GM23248 (cell line): ENCODE data around the gene SLC25A24. TPM values are rescaled to one million over a fixed set of nuclear protein-coding genes. Genes with fewer than 3 reads are reported as not detected.
"Not testable (repeated sequence)": the region's sequence is repeated elsewhere in the genome, so short reads cannot be mapped to it uniquely, and the experiment has no call there.

Source experiments
- DNase-seq: peaks from one replicate; pipeline ENCODE4 v3.0.0-alpha.2; 2015
- H2AFZ ChIP-seq: fragments of 200-600 bp; sonication (generic); 2 replicates; pipeline ENCODE4 v1.6.1; 2016; ENCODE audit warnings: antibody characterized with exemption
- H3F3A ChIP-seq: fragments of 200-600 bp; sonication (generic); 2 replicates; pipeline ENCODE4 v1.6.1; 2016; ENCODE audit warnings: mild to moderate bottlenecking, antibody characterized with exemption, mixed run types; ENCODE audit not compliant: insufficient read depth
- H3K27ac ChIP-seq: fragments of 200-600 bp; sonication (generic); 2 replicates; pipeline ENCODE4 v1.5.1; 2016; ENCODE audit warnings: mild to moderate bottlenecking
- H3K27me3 ChIP-seq: fragments of 200-600 bp; sonication (generic); replicated peaks from 2 replicates; pipeline ENCODE4 v1.6.1; 2016; ENCODE audit warnings: mild to moderate bottlenecking; ENCODE audit not compliant: insufficient read depth
- H3K36me3 ChIP-seq: fragments of 200-600 bp; sonication (generic); 2 replicates; pipeline ENCODE4 v1.6.1; 2016; ENCODE audit warnings: low read depth, mild to moderate bottlenecking
- H3K4me1 ChIP-seq: fragments of 200-600 bp; sonication (generic); 2 replicates; pipeline ENCODE4 v1.6.1; 2016; ENCODE audit warnings: mild to moderate bottlenecking; ENCODE audit not compliant: insufficient read depth
- H3K4me2 ChIP-seq: fragments of 200-600 bp; sonication (generic); one replicate; pipeline ENCODE4 v1.6.1; 2016; ENCODE audit warnings: mild to moderate bottlenecking; ENCODE audit not compliant: unreplicated experiment
- H3K4me3 ChIP-seq: fragments of 200-600 bp; sonication (generic); 2 replicates; pipeline ENCODE4 v1.5.1; 2016; ENCODE audit warnings: mild to moderate bottlenecking
- H3K79me2 ChIP-seq: fragments of 200-600 bp; sonication (generic); 2 replicates; pipeline ENCODE4 v1.6.1; 2016; ENCODE audit warnings: mild to moderate bottlenecking; ENCODE audit not compliant: insufficient read depth
- H3K9ac ChIP-seq: fragments of 200-600 bp; sonication (generic); 2 replicates; pipeline ENCODE4 v1.6.1; 2016; ENCODE audit warnings: mild to moderate bottlenecking
- H3K9me2 ChIP-seq: fragments of 200-600 bp; sonication (generic); 2 replicates; pipeline ENCODE4 v1.6.1; 2016; ENCODE audit warnings: mixed run types, mild to moderate bottlenecking, moderate library complexity; ENCODE audit not compliant: insufficient read depth
- H3K9me3 ChIP-seq: fragments of 200-600 bp; sonication (generic); one replicate; pipeline ENCODE4 v1.6.1; 2017; ENCODE audit warnings: low read depth
- H4K20me1 ChIP-seq: fragments of 200-600 bp; sonication (generic); 2 replicates; pipeline ENCODE4 v1.6.0; 2016; ENCODE audit not compliant: insufficient read depth
- EZH2 ChIP-seq: fragments of 200-600 bp; sonication (generic); IDR thresholded peaks from 2 replicates; pipeline ENCODE4 v1.6.1; 2018; ENCODE audit warnings: antibody characterized with exemption, mild to moderate bottlenecking; ENCODE audit not compliant: insufficient read depth, poor library complexity, severe bottlenecking
- EZH2phosphoT487 ChIP-seq: fragments of 200-600 bp; sonication (generic); IDR thresholded peaks from 2 replicates; pipeline ENCODE4 v1.6.1; 2018; ENCODE audit warnings: antibody characterized with exemption, moderate library complexity, mild to moderate bottlenecking, low read depth; ENCODE audit not compliant: insufficient read depth
- WGBS, 2 experiments: methylation state at CpG; one replicate each; pipeline ENCODE4 v1.1.6; 2015 to 2017; ENCODE audit warnings: low lambda C conversion rate in 2 of 2, low coverage in 1 of 2; ENCODE audit errors: missing lambda C conversion rate in 2 of 2; 5-methylcytosine and 5-hydroxymethylcytosine counted together
- in situ Hi-C: fragments of 300-500 bp; cut with MboI; formaldehyde crosslinking; loops from 2 replicates; pipeline ENCODE4 v1.15.0; 2020
- polyA plus RNA-seq: library from polyadenylated mRNA; unstranded; fragments of >200 nt; fragmentation: Nextera tagmentation; extraction: Ambion mirVana; gene quantifications from 2 replicates; pipeline ENCODE4 v1.2.1, GENCODE V29; 2016
- total RNA-seq: library from RNA; depleted of rRNA; stranded (reverse); fragments of >200 nt; shearing (Covaris generic); gene quantifications from 2 replicates; pipeline ENCODE4 v1.2.3, GENCODE V29; 2014

The SLC25A24 gene
- total and polyA plus RNA-seq, 2 experiments from 2014 or later, result 40.2 to 47.7 TPM

- H3K4me1 ChIP-seq, result peaks cover 10% of the 10 kb centered on the region
- H3K4me3 ChIP-seq, result no peak overlapping the region
- no peak overlapping the region for H2AFZ ChIP-seq
- peaks cover 32% of the 10 kb centered on the region for H3F3A ChIP-seq
- peak; percentile 23 for DNase-seq
- H3K4me2 ChIP-seq, result no peak overlapping the region
- in situ Hi-C loops, result no loop called here
- no peak overlapping the region for H3K9ac ChIP-seq
- H3K36me3 ChIP-seq, result peaks cover 48% of the 10 kb centered on the region
- 88 to 91% methylated on average over 3 of the region's 3 CpGs for WGBS, 2 experiments
- H4K20me1 ChIP-seq, result no peaks in the 10 kb centered on the region; the same call in 1 of the 2 replicates
- no peaks in the 10 kb centered on the region for H3K9me2 ChIP-seq
- no peak overlapping the region for H3K27ac ChIP-seq
- TF ChIP-seq EZH2, result no peak
- TF ChIP-seq EZH2phosphoT487, result no peak
- H3K79me2 ChIP-seq, result peaks cover 15% of the 10 kb centered on the region; the same call in 1 of the 2 replicates
- H3K9me3 ChIP-seq, result no peaks in the 10 kb centered on the region
- H3K27me3 ChIP-seq, result no peaks in the 10 kb centered on the region
Measured at GRCh38 chr1:108141621-108142020, 58.5 kb downstream of the SLC25A24 start.

- H2AFZ ChIP-seq, result no peak overlapping the region
- no peak for DNase-seq
- H4K20me1 ChIP-seq, result no peaks in the 10 kb centered on the region; the same call in 1 of the 2 replicates
- peaks cover 15% of the 10 kb centered on the region; the same call in 1 of the 2 replicates for H3K79me2 ChIP-seq
- peaks cover 48% of the 10 kb centered on the region for H3K36me3 ChIP-seq
- H3K9me2 ChIP-seq, result no peaks in the 10 kb centered on the region
- no peak overlapping the region for H3K4me2 ChIP-seq
- no peaks in the 10 kb centered on the region for H3K9me3 ChIP-seq
- in situ Hi-C loops, result no loop called here
- H3K9ac ChIP-seq, result no peak overlapping the region
- no peak overlapping the region for H3K27ac ChIP-seq
- peaks cover 10% of the 10 kb centered on the region for H3K4me1 ChIP-seq
- 94 to 95% methylated on average over 1 of the region's 1 CpG for WGBS, 2 experiments
- H3F3A ChIP-seq, result peaks cover 34% of the 10 kb centered on the region
- H3K27me3 ChIP-seq, result no peaks in the 10 kb centered on the region
- no peak overlapping the region for H3K4me3 ChIP-seq
- TF ChIP-seq EZH2phosphoT487 (no peak), EZH2 (no peak)
Measured at GRCh38 chr1:108140936-108141335, 59.2 kb downstream of the SLC25A24 start.

GRCh38 chr1:108140177-108140576 is 60.0 kb downstream of the SLC25A24 start:
- no peak for TF ChIP-seq EZH2
- TF ChIP-seq EZH2phosphoT487, result no peak
- no peak overlapping the region for H3K4me2 ChIP-seq
- no peak overlapping the region for H3K4me3 ChIP-seq
- H3K27ac ChIP-seq, result no peak overlapping the region
- in situ Hi-C loops, result no loop called here
- peaks cover 18% of the 10 kb centered on the region; the same call in 1 of the 2 replicates for H3K79me2 ChIP-seq
- 95 to 100% methylated on average over 1 of the region's 1 CpG for WGBS, 2 experiments
- H3K27me3 ChIP-seq, result no peaks in the 10 kb centered on the region
- peaks cover 26% of the 10 kb centered on the region for H3F3A ChIP-seq
- H3K4me1 ChIP-seq, result peaks cover 10% of the 10 kb centered on the region
- no peak overlapping the region for H2AFZ ChIP-seq
- DNase-seq, result no peak
- no peaks in the 10 kb centered on the region; the same call in 1 of the 2 replicates for H4K20me1 ChIP-seq
- peaks cover 50% of the 10 kb centered on the region for H3K36me3 ChIP-seq
- H3K9ac ChIP-seq, result no peak overlapping the region
- H3K9me3 ChIP-seq, result no peaks in the 10 kb centered on the region
- H3K9me2 ChIP-seq, result no peaks in the 10 kb centered on the region

GRCh38 chr1:108139555-108139954 is 60.6 kb downstream of the SLC25A24 start:
- H4K20me1 ChIP-seq, H3K9ac ChIP-seq, H3K9me3 ChIP-seq, H3K27ac ChIP-seq, H3K27me3 ChIP-seq, in situ Hi-C loops, H3K4me2 ChIP-seq, H3K4me3 ChIP-seq, H3K9me2 ChIP-seq, H2AFZ ChIP-seq, DNase-seq: not testable (repeated sequence)
- Histone ChIP-seq H3K79me2 (peaks cover 18% of the 10 kb centered on the region; the same call in 1 of the 2 replicates), H3K36me3 (peaks cover 54% of the 10 kb centered on the region), H3K4me1 (peaks cover 10% of the 10 kb centered on the region), H3F3A (peaks cover 20% of the 10 kb centered on the region)
- WGBS, 2 experiments, result 97% methylated on average over 8 of the region's 8 CpGs

- H3K4me3 ChIP-seq, in situ Hi-C loops, H2AFZ ChIP-seq, H3K27me3 ChIP-seq, H4K20me1 ChIP-seq, H3K9me3 ChIP-seq, H3K27ac ChIP-seq, H3F3A ChIP-seq, H3K9ac ChIP-seq, DNase-seq, H3K4me2 ChIP-seq, H3K4me1 ChIP-seq, H3K9me2 ChIP-seq, H3K79me2 ChIP-seq: not testable (repeated sequence)
- 94 to 98% methylated on average over 2 of the region's 2 CpGs for WGBS, 2 experiments
- peaks cover 33% of the 10 kb centered on the region for H3K36me3 ChIP-seq
Measured at GRCh38 chr1:108133148-108133547, 67.0 kb downstream of the SLC25A24 start.

- H3K27ac ChIP-seq, H2AFZ ChIP-seq, H3K4me1 ChIP-seq, H3K4me3 ChIP-seq, in situ Hi-C loops, H3K9me3 ChIP-seq, H3K9ac ChIP-seq, H3K27me3 ChIP-seq, H3K4me2 ChIP-seq, H3F3A ChIP-seq, H3K79me2 ChIP-seq, H3K9me2 ChIP-seq, DNase-seq, H4K20me1 ChIP-seq: not testable (repeated sequence)
- peaks cover 30% of the 10 kb centered on the region for H3K36me3 ChIP-seq
- WGBS, 2 experiments, result 92 to 98% methylated on average over 2 of the region's 2 CpGs
Measured at GRCh38 chr1:108132367-108132766, 67.8 kb downstream of the SLC25A24 start.

- H3K9ac ChIP-seq, H3K79me2 ChIP-seq, H3K9me2 ChIP-seq, H3K27me3 ChIP-seq, in situ Hi-C loops, H3F3A ChIP-seq, H3K9me3 ChIP-seq, DNase-seq, H3K27ac ChIP-seq, H3K4me2 ChIP-seq, H3K4me3 ChIP-seq, H2AFZ ChIP-seq, H4K20me1 ChIP-seq, H3K4me1 ChIP-seq: not testable (repeated sequence)
- peaks cover 23% of the 10 kb centered on the region for H3K36me3 ChIP-seq
- 96 to 100% methylated on average over 1 of the region's 1 CpG for WGBS, 2 experiments
Measured at GRCh38 chr1:108131281-108131680, 68.9 kb downstream of the SLC25A24 start.
